Loucy (cell line): Measurements from ENCODE around the gene NCAPD3.

Experiments
- H2AFZ ChIP-seq: fragments of 200-600 bp; sonication (generic); 2 replicates; pipeline ENCODE4 v1.6.0; 2016; ENCODE audit warnings: antibody characterized with exemption, mild to moderate bottlenecking, low read length, moderate library complexity
- H3F3A ChIP-seq: fragments of 200-600 bp; 2 replicates; pipeline ENCODE4 v1.6.0; 2016; ENCODE audit warnings: antibody characterized with exemption, low read depth, mild to moderate bottlenecking
- H3K27me3 ChIP-seq: fragments of 200-600 bp; sonication (generic); 2 replicates; pipeline ENCODE4 v1.6.1; 2014; ENCODE audit warnings: low read length, mild to moderate bottlenecking; ENCODE audit not compliant: insufficient read depth, poor library complexity, severe bottlenecking
- H3K36me3 ChIP-seq: fragments of 200-600 bp; sonication (generic); 2 replicates; pipeline ENCODE4 v1.6.1; 2016; ENCODE audit warnings: low read length; ENCODE audit not compliant: insufficient read depth
- H3K4me1 ChIP-seq: fragments of 200-600 bp; sonication (generic); 2 replicates; pipeline ENCODE4 v1.5.1; 2014; ENCODE audit warnings: low read length, mild to moderate bottlenecking; ENCODE audit not compliant: insufficient read depth, poor library complexity, severe bottlenecking
- H3K4me2 ChIP-seq: fragments of 200-600 bp; sonication (generic); 2 replicates; pipeline ENCODE4 v1.6.0; 2014; ENCODE audit warnings: antibody characterized with exemption, low read length, low read depth, mild to moderate bottlenecking; ENCODE audit not compliant: poor library complexity, severe bottlenecking
- H3K4me3 ChIP-seq: fragments of 200-600 bp; sonication (generic); 2 replicates; pipeline ENCODE4 v1.5.1; 2014; ENCODE audit warnings: low read length, mild to moderate bottlenecking, mixed read lengths; ENCODE audit not compliant: poor library complexity, severe bottlenecking
- H3K79me2 ChIP-seq: fragments of 200-600 bp; sonication (generic); 2 replicates; pipeline ENCODE4 v1.6.1; 2014; ENCODE audit warnings: low read length; ENCODE audit not compliant: insufficient read depth
- H3K9ac ChIP-seq: fragments of 200-600 bp; sonication (generic); 2 replicates; pipeline ENCODE4 v1.6.0; 2014; ENCODE audit warnings: mild to moderate bottlenecking, low read depth, low read length, moderate library complexity; ENCODE audit not compliant: poor library complexity, severe bottlenecking
- H3K9me2 ChIP-seq: fragments of 200-600 bp; sonication (generic); replicated peaks from 2 replicates; pipeline ENCODE4 v1.6.1; 2016; ENCODE audit warnings: low read depth, low read length, mixed read lengths
- H3K9me3 ChIP-seq: fragments of 200-600 bp; sonication (generic); 2 replicates; pipeline ENCODE4 v1.6.1; 2014; ENCODE audit warnings: mild to moderate bottlenecking, antibody characterized with exemption, low read length, low read depth; ENCODE audit not compliant: insufficient read depth
- H4K20me1 ChIP-seq: fragments of 200-600 bp; sonication (generic); 2 replicates; pipeline ENCODE4 v1.6.0; 2014; ENCODE audit warnings: antibody characterized with exemption, low read length, mild to moderate bottlenecking; ENCODE audit not compliant: insufficient read depth, poor library complexity, severe bottlenecking
- EZH2phosphoT487 ChIP-seq: fragments of 200-600 bp; IDR thresholded peaks from 2 replicates; pipeline ENCODE4 v1.6.1; 2018; ENCODE audit warnings: antibody characterized with exemption, mild to moderate bottlenecking, moderate library complexity, borderline replicate concordance
- TF ChIP-seq, protein P1 (sequence below): fragments of 200-600 bp; sonication (generic); conservative IDR thresholded peaks from 2 replicates; pipeline ENCODE4 v1.5.1; 2014; ENCODE audit warnings: mild to moderate bottlenecking, antibody characterized with exemption, low read length

NCAPD3 gene

DNA sequence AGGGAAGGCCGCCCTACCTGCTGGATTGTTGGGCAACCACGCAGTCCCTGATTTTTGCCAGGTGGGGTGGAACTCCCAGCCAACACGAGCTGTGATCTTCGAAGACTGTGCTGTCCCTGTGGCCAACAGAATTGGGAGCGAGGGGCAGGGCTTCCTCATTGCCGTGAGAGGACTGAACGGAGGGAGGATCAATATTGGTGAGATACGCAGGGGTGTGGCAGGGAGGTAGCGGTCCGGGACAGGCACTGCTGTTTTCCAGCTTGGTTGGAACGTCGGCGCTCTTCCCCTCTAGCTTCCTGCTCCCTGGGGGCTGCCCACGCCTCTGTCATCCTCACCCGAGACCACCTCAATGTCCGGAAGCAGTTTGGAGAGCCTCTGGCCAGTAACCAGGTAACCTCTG lies 37.2 kb upstream of the NCAPD3 start:
- H3K27me3 ChIP-seq: no peaks in the 10 kb centered on the region

GRCh38 chr11:134260503-134260902 lies 36.7 kb upstream of the NCAPD3 start:
- no peak for TF ChIP-seq EZH2phosphoT487
- TF ChIP-seq, protein P1, sequence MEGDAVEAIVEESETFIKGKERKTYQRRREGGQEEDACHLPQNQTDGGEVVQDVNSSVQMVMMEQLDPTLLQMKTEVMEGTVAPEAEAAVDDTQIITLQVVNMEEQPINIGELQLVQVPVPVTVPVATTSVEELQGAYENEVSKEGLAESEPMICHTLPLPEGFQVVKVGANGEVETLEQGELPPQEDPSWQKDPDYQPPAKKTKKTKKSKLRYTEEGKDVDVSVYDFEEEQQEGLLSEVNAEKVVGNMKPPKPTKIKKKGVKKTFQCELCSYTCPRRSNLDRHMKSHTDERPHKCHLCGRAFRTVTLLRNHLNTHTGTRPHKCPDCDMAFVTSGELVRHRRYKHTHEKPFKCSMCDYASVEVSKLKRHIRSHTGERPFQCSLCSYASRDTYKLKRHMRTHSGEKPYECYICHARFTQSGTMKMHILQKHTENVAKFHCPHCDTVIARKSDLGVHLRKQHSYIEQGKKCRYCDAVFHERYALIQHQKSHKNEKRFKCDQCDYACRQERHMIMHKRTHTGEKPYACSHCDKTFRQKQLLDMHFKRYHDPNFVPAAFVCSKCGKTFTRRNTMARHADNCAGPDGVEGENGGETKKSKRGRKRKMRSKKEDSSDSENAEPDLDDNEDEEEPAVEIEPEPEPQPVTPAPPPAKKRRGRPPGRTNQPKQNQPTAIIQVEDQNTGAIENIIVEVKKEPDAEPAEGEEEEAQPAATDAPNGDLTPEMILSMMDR: no peak
- peaks cover 54% of the 10 kb centered on the region for H3K4me1 ChIP-seq
- no peak overlapping the region for H2AFZ ChIP-seq
- H3K36me3 ChIP-seq: peaks cover 9% of the 10 kb centered on the region; the same call in 1 of the 2 replicates
- H3K4me2 ChIP-seq: peak overlapping the region; percentile 73
- H3F3A ChIP-seq: no peaks in the 10 kb centered on the region
- peak overlapping the region; percentile 55 for H3K9ac ChIP-seq
- H3K79me2 ChIP-seq: no peaks in the 10 kb centered on the region; the same call in 1 of the 2 replicates
- no peaks in the 10 kb centered on the region for H3K9me2 ChIP-seq
- H3K4me3 ChIP-seq: peak overlapping the region; percentile 50
- no peaks in the 10 kb centered on the region for H4K20me1 ChIP-seq
- no peaks in the 10 kb centered on the region for H3K27me3 ChIP-seq
- H3K9me3 ChIP-seq: no peaks in the 10 kb centered on the region

More for the DNA sequence above, 37.2 kb upstream of the NCAPD3 start:
- H3K79me2 ChIP-seq: no peaks in the 10 kb centered on the region; the same call in 1 of the 2 replicates
- TF ChIP-seq EZH2phosphoT487: no peak
- TF ChIP-seq, protein P1: no peak
- peak overlapping the region; percentile 55 for H3K9ac ChIP-seq
- H3K36me3 ChIP-seq: peaks cover 9% of the 10 kb centered on the region; the same call in 1 of the 2 replicates
- no peaks in the 10 kb centered on the region for H3F3A ChIP-seq
- H2AFZ ChIP-seq: no peak overlapping the region
- H3K4me1 ChIP-seq: peaks cover 59% of the 10 kb centered on the region
- H4K20me1 ChIP-seq: no peaks in the 10 kb centered on the region
- peak overlapping the region; percentile 73 for H3K4me2 ChIP-seq
- no peaks in the 10 kb centered on the region for H3K9me2 ChIP-seq
- no peaks in the 10 kb centered on the region for H3K9me3 ChIP-seq
- H3K4me3 ChIP-seq: peak overlapping the region; percentile 50

DNA sequence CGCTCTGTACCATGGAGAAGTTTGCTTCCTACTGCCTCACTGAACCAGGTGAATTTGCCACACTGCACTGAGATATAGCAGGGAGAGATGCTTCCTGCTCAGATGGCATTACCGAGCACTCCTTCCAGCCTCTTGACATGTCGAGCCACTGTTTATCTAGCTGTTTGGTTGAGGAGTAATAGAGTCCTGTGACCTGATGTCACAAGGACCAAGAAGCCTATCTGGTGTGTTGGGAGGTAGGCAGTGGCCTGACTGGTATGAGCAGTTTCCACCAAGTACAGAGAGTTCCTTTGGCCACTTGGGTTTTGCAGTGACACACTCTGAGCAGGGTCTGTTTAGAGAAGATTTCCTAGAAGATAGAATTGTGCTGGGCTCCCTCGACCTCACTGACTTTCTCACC lies 34.8 kb upstream of the NCAPD3 start:
- H2AFZ ChIP-seq: no peak overlapping the region
- no peaks in the 10 kb centered on the region for H3K27me3 ChIP-seq
- H3K36me3 ChIP-seq: peaks cover 9% of the 10 kb centered on the region; the same call in 1 of the 2 replicates
- H3K79me2 ChIP-seq: peaks cover 19% of the 10 kb centered on the region
- no peaks in the 10 kb centered on the region for H3F3A ChIP-seq
- H3K4me1 ChIP-seq: peaks cover 57% of the 10 kb centered on the region
- no peaks in the 10 kb centered on the region for H3K9me3 ChIP-seq
- no peaks in the 10 kb centered on the region for H3K9me2 ChIP-seq
- H3K4me2 ChIP-seq: peak overlapping the region; percentile 73
- H3K9ac ChIP-seq: no peak overlapping the region
- TF ChIP-seq EZH2phosphoT487: no peak
- TF ChIP-seq, protein P1: no peak
- H4K20me1 ChIP-seq: no peaks in the 10 kb centered on the region
- H3K4me3 ChIP-seq: no peak overlapping the region
